ENCODE results near the gene CEMIP2.
"Not testable (repeated sequence)": the region's sequence is repeated elsewhere in the genome, so short reads cannot be mapped to it uniquely, and the experiment has no call there.

Gene CEMIP2

GRCh38 chr9:71665247-71665646, 103.1 kb downstream of the CEMIP2 start:
- TF ChIP-seq POLR2A (IDR thresholded peaks at IDR 0.05; ENCODE audit: low read depth, low read length) (no peak), POLR2AphosphoS5 (IDR thresholded peaks at IDR 0.05; ENCODE audit: low read depth, low read length) (no peak), POU2F2 (IDR thresholded peaks at IDR 0.05; ENCODE audit: low read depth, low read length) (no peak), TAF1 (IDR thresholded peaks at IDR 0.05; ENCODE audit: low read depth, low read length) (no peak), SPI1 (IDR thresholded peaks at IDR 0.05; ENCODE audit: low read depth, low read length) (no peak), PAX5 (IDR thresholded peaks at IDR 0.05; ENCODE audit: insufficient read depth, low read length, severe bottlenecking) (no peak)
- no peak for FAIRE-seq
- no peak for DNase-seq (ENCODE audit: insufficient read length, low spot score)

- no peak for DNase-seq (ENCODE audit: insufficient read length, low spot score)
- TF ChIP-seq TAF1 (IDR thresholded peaks at IDR 0.05; ENCODE audit: low read depth, low read length) = no peak
- no peak for TF ChIP-seq POU2F2 (IDR thresholded peaks at IDR 0.05; ENCODE audit: low read depth, low read length)
- no peak for TF ChIP-seq PAX5 (IDR thresholded peaks at IDR 0.05; ENCODE audit: insufficient read depth, low read length, severe bottlenecking)
- no peak for TF ChIP-seq SPI1 (IDR thresholded peaks at IDR 0.05; ENCODE audit: low read depth, low read length)
- no peak for TF ChIP-seq POLR2AphosphoS5 (IDR thresholded peaks at IDR 0.05; ENCODE audit: low read depth, low read length)
- TF ChIP-seq POLR2A (IDR thresholded peaks at IDR 0.05; ENCODE audit: low read depth, low read length) = no peak
- no peak for FAIRE-seq
Observed at GRCh38 chr9:71664566-71664965, 103.7 kb downstream of the CEMIP2 start.

GRCh38 chr9:71663931-71664459, 104.3 kb downstream of the CEMIP2 start:
- TF ChIP-seq PAX5 (IDR thresholded peaks at IDR 0.05; ENCODE audit: insufficient read depth, low read length, severe bottlenecking) (no peak), POLR2AphosphoS5 (IDR thresholded peaks at IDR 0.05; ENCODE audit: low read depth, low read length) (no peak), TAF1 (IDR thresholded peaks at IDR 0.05; ENCODE audit: low read depth, low read length) (no peak), POLR2A (IDR thresholded peaks at IDR 0.05; ENCODE audit: low read depth, low read length) (no peak), SPI1 (IDR thresholded peaks at IDR 0.05; ENCODE audit: low read depth, low read length) (no peak), POU2F2 (IDR thresholded peaks at IDR 0.05; ENCODE audit: low read depth, low read length) (no peak)
- FAIRE-seq (no peak), DNase-seq (ENCODE audit: insufficient read length, low spot score) (no peak)

- no peak for FAIRE-seq
- DNase-seq (ENCODE audit: insufficient read length, low spot score) = no peak
- TF ChIP-seq POLR2AphosphoS5 (IDR thresholded peaks at IDR 0.05; ENCODE audit: low read depth, low read length) = no peak
- TF ChIP-seq POLR2A (IDR thresholded peaks at IDR 0.05; ENCODE audit: low read depth, low read length) = no peak
- TF ChIP-seq PAX5 (IDR thresholded peaks at IDR 0.05; ENCODE audit: insufficient read depth, low read length, severe bottlenecking) = no peak
- no peak for TF ChIP-seq TAF1 (IDR thresholded peaks at IDR 0.05; ENCODE audit: low read depth, low read length)
- TF ChIP-seq POU2F2 (IDR thresholded peaks at IDR 0.05; ENCODE audit: low read depth, low read length) = no peak
- TF ChIP-seq SPI1 (IDR thresholded peaks at IDR 0.05; ENCODE audit: low read depth, low read length) = no peak
Observed at GRCh38 chr9:71663216-71663615, 105.1 kb downstream of the CEMIP2 start.

- FAIRE-seq (no peak), DNase-seq (ENCODE audit: insufficient read length, low spot score) (no peak)
- TF ChIP-seq TAF1 (IDR thresholded peaks at IDR 0.05; ENCODE audit: low read depth, low read length) = no peak
- TF ChIP-seq POLR2AphosphoS5 (IDR thresholded peaks at IDR 0.05; ENCODE audit: low read depth, low read length) = no peak
- TF ChIP-seq SPI1 (IDR thresholded peaks at IDR 0.05; ENCODE audit: low read depth, low read length) = no peak
- no peak for TF ChIP-seq PAX5 (IDR thresholded peaks at IDR 0.05; ENCODE audit: insufficient read depth, low read length, severe bottlenecking)
- TF ChIP-seq POU2F2 (IDR thresholded peaks at IDR 0.05; ENCODE audit: low read depth, low read length) = no peak
- no peak for TF ChIP-seq POLR2A (IDR thresholded peaks at IDR 0.05; ENCODE audit: low read depth, low read length)
Observed at GRCh38 chr9:71662082-71662481, 106.2 kb downstream of the CEMIP2 start.

- not testable (repeated sequence) for FAIRE-seq; DNase-seq (ENCODE audit: insufficient read length, low spot score)
Observed at GRCh38 chr9:71657276-71657675, 111.0 kb downstream of the CEMIP2 start.

GRCh38 chr9:71656496-71656895, 111.8 kb downstream of the CEMIP2 start:
- FAIRE-seq = no peak
- DNase-seq (ENCODE audit: insufficient read length, low spot score) = no peak
- TF ChIP-seq TAF1 (IDR thresholded peaks at IDR 0.05; ENCODE audit: low read depth, low read length) (no peak), POU2F2 (IDR thresholded peaks at IDR 0.05; ENCODE audit: low read depth, low read length) (no peak), POLR2AphosphoS5 (IDR thresholded peaks at IDR 0.05; ENCODE audit: low read depth, low read length) (no peak), PAX5 (IDR thresholded peaks at IDR 0.05; ENCODE audit: insufficient read depth, low read length, severe bottlenecking) (no peak), SPI1 (IDR thresholded peaks at IDR 0.05; ENCODE audit: low read depth, low read length) (no peak), POLR2A (IDR thresholded peaks at IDR 0.05; ENCODE audit: low read depth, low read length) (no peak)

GRCh38 chr9:71655778-71656177, 112.5 kb downstream of the CEMIP2 start:
- no peak for TF ChIP-seq TAF1 (IDR thresholded peaks at IDR 0.05; ENCODE audit: low read depth, low read length)
- TF ChIP-seq PAX5 (IDR thresholded peaks at IDR 0.05; ENCODE audit: insufficient read depth, low read length, severe bottlenecking) = no peak
- TF ChIP-seq POU2F2 (IDR thresholded peaks at IDR 0.05; ENCODE audit: low read depth, low read length) = no peak
- TF ChIP-seq POLR2AphosphoS5 (IDR thresholded peaks at IDR 0.05; ENCODE audit: low read depth, low read length) = no peak
- DNase-seq (ENCODE audit: insufficient read length, low spot score) (no peak), FAIRE-seq (no peak)

GRCh38 chr9:71655141-71655540, 113.2 kb downstream of the CEMIP2 start:
- DNase-seq (ENCODE audit: insufficient read length, low spot score) = no peak
- TF ChIP-seq POLR2A (IDR thresholded peaks at IDR 0.05; ENCODE audit: low read depth, low read length) (no peak), PAX5 (IDR thresholded peaks at IDR 0.05; ENCODE audit: insufficient read depth, low read length, severe bottlenecking) (no peak)
- no peak for FAIRE-seq

- TF ChIP-seq TAF1 (IDR thresholded peaks at IDR 0.05; ENCODE audit: low read depth, low read length) (no peak), POLR2AphosphoS5 (IDR thresholded peaks at IDR 0.05; ENCODE audit: low read depth, low read length) (no peak), POLR2A (IDR thresholded peaks at IDR 0.05; ENCODE audit: low read depth, low read length) (no peak), POU2F2 (IDR thresholded peaks at IDR 0.05; ENCODE audit: low read depth, low read length) (no peak), PAX5 (IDR thresholded peaks at IDR 0.05; ENCODE audit: insufficient read depth, low read length, severe bottlenecking) (no peak), SPI1 (IDR thresholded peaks at IDR 0.05; ENCODE audit: low read depth, low read length) (no peak)
- DNase-seq (ENCODE audit: insufficient read length, low spot score) (no peak), FAIRE-seq (no peak)
Observed at GRCh38 chr9:71652480-71652879, 115.8 kb downstream of the CEMIP2 start.
